GM10248 (cell line): ENCODE data around the gene PPP2R2C.
A peak's percentile ranks its signal among the peaks of the same experiment; 100 is the strongest.

Source experiments
- CTCF ChIA-PET: fragments of 300-600 bp; sonication (Branson Sonifier 250); formaldehyde crosslinking; extraction: SDS; loops from one replicate; lab custom pipeline; 2021; ENCODE audit warnings: antibody characterized with exemption; lab: Yijun Ruan, JAX
- POLR2A ChIA-PET: fragments of 350-650 bp; sonication (Branson Sonifier 250); formaldehyde crosslinking; extraction: SDS; loops from one replicate; lab custom pipeline; 2020; ENCODE audit warnings: antibody characterized with exemption; lab: Yijun Ruan, JAX
- DNase-seq: peaks from one replicate; pipeline ENCODE4 v3.0.0; 2012; ENCODE audit errors: extremely low spot score
- CTCF ChIP-seq: IDR thresholded peaks from 2 replicates; pipeline ENCODE4 v1.5.1; 2012; ENCODE audit warnings: mild to moderate bottlenecking, low read depth; ENCODE audit errors: extremely low read depth, missing control alignments, control extremely low read depth

The PPP2R2C gene

GRCh38 chr4:6362896-6363295 is 109.5 kb downstream of the PPP2R2C start:
- ChIA-PET CTCF (no interaction called here), POLR2A (no interaction called here)
- TF ChIP-seq CTCF = no peak
- DNase-seq = peak; percentile 45

GRCh38 chr4:6362243-6362885 is 110.0 kb downstream of the PPP2R2C start:
- ChIA-PET CTCF (no interaction called here), POLR2A (no interaction called here)
- TF ChIP-seq CTCF = no peak
- no peak for DNase-seq

- POLR2A ChIA-PET = no interaction called here
- no peak for TF ChIP-seq CTCF
- CTCF ChIA-PET = interaction anchor here (0.8 to 2.7 kb wide), 2 partner anchors 30 to 363 kb away, joined by 3 to 10 read pairs; no protein-coding TSS in a partner anchor
Measured at GRCh38 chr4:6361076-6361784, 111.2 kb downstream of the PPP2R2C start.

GRCh38 chr4:6360385-6360784 is 112.0 kb downstream of the PPP2R2C start:
- TF ChIP-seq CTCF = no peak
- DNase-seq = no peak
- CTCF ChIA-PET = interaction anchor here (0.8 to 2.7 kb wide), 2 partner anchors 29 to 363 kb away, joined by 3 to 10 read pairs; no protein-coding TSS in a partner anchor
- POLR2A ChIA-PET = no interaction called here

More at GRCh38 chr4:6361076-6361784, 111.2 kb downstream of the PPP2R2C start:
- no peak for DNase-seq

- POLR2A ChIA-PET = no interaction called here
- CTCF ChIA-PET = interaction anchor here (1.4 to 2.7 kb wide), 2 partner anchors 28 to 362 kb away, joined by 4 to 10 read pairs; no protein-coding TSS in a partner anchor
- no peak for TF ChIP-seq CTCF
- DNase-seq = no peak
Measured at GRCh38 chr4:6359536-6360308, 112.7 kb downstream of the PPP2R2C start.

- CTCF ChIA-PET = interaction anchor here (2.3 kb wide), 1 partner anchor 26 kb away, joined by 5 read pairs; no protein-coding TSS in a partner anchor
- POLR2A ChIA-PET = no interaction called here
- DNase-seq = no peak
- TF ChIP-seq CTCF = no peak
Measured at GRCh38 chr4:6357476-6357875, 114.9 kb downstream of the PPP2R2C start.
